Glutamatergic neuron (in vitro differentiated cells): ENCODE data around the gene BACE1. TPM values are rescaled to one million over a fixed set of nuclear protein-coding genes. Genes with fewer than 3 reads are reported as not detected.
A peak's percentile ranks its signal among the peaks of the same experiment; 100 is the strongest.

ENCODE experiments used
- DNase-seq: peaks from one replicate; pipeline ENCODE4 v3.0.0; 2022
- H3K27ac Mint-ChIP-seq: one replicate; pipeline ENCODE4 v1.8.0; 2020; ENCODE audit warnings: mild to moderate bottlenecking, mixed read lengths, inconsistent platforms; ENCODE audit not compliant: unreplicated experiment
- H3K27me3 Mint-ChIP-seq: one replicate; pipeline ENCODE4 v1.8.0; 2020; ENCODE audit warnings: mild to moderate bottlenecking, moderate library complexity, mixed read lengths, inconsistent platforms; ENCODE audit not compliant: unreplicated experiment
- H3K36me3 Mint-ChIP-seq: one replicate; pipeline ENCODE4 v1.8.0; 2020; ENCODE audit warnings: mild to moderate bottlenecking, mixed read lengths, inconsistent platforms; ENCODE audit not compliant: unreplicated experiment
- H3K4me1 Mint-ChIP-seq: one replicate; pipeline ENCODE4 v1.8.0; 2020; ENCODE audit warnings: mild to moderate bottlenecking, low read depth, mixed read lengths, inconsistent platforms; ENCODE audit not compliant: unreplicated experiment
- H3K4me3 Mint-ChIP-seq: one replicate; pipeline ENCODE4 v1.8.0; 2020; ENCODE audit warnings: mild to moderate bottlenecking, mixed read lengths, inconsistent platforms; ENCODE audit not compliant: unreplicated experiment
- H3K9me3 Mint-ChIP-seq: one replicate; pipeline ENCODE4 v1.8.0; 2020; ENCODE audit warnings: mild to moderate bottlenecking, moderate library complexity, mixed read lengths, inconsistent platforms; ENCODE audit not compliant: unreplicated experiment
- CTCF ChIP-seq: fragments of 200-600 bp; sonication (generic); IDR thresholded peaks from one replicate; pipeline ENCODE4 v1.5.0; 2021; ENCODE audit not compliant: partially characterized antibody, unreplicated experiment
- total RNA-seq: library from RNA; stranded (reverse); fragmentation: NEBNext Ultra II Directional; extraction: Animal tissue kit (Norgen Biotek cat#: 25700); gene quantifications from one replicate; pipeline ENCODE4 v1.2.1, GENCODE V29; 2021; ENCODE audit not compliant: unreplicated experiment

BACE1 gene
- total RNA-seq, 1 donor from 2014 or later: 47.4 TPM

- Mint-ChIP-seq H3K27ac (no peak overlapping the region), H3K4me3 (no peak overlapping the region), H3K9me3 (peaks cover 10% of the 10 kb centered on the region), H3K4me1 (peaks cover 24% of the 10 kb centered on the region), H3K27me3 (peaks cover 3% of the 10 kb centered on the region), H3K36me3 (no peaks in the 10 kb centered on the region)
- TF ChIP-seq CTCF: no peak
- DNase-seq: no peak
Observed at GRCh38 chr11:117302228-117302627, 13.8 kb downstream of the BACE1 start.

- H3K27ac Mint-ChIP-seq: peak overlapping the region; percentile 72
- no peak for TF ChIP-seq CTCF
- DNase-seq: no peak
- H3K4me1 Mint-ChIP-seq: peaks cover 24% of the 10 kb centered on the region
- peaks cover 4% of the 10 kb centered on the region for H3K36me3 Mint-ChIP-seq
- H3K9me3 Mint-ChIP-seq: peaks cover 10% of the 10 kb centered on the region
- peak overlapping the region; percentile 63 for H3K4me3 Mint-ChIP-seq
- H3K27me3 Mint-ChIP-seq: peaks cover 3% of the 10 kb centered on the region
Observed at GRCh38 chr11:117300773-117301172, 15.3 kb downstream of the BACE1 start.

GRCh38 chr11:117300283-117300663 lies 15.8 kb downstream of the BACE1 start:
- Mint-ChIP-seq H3K4me3 (no peak overlapping the region), H3K27me3 (peaks cover 3% of the 10 kb centered on the region), H3K36me3 (peaks cover 4% of the 10 kb centered on the region), H3K9me3 (peaks cover 10% of the 10 kb centered on the region), H3K4me1 (peaks cover 24% of the 10 kb centered on the region), H3K27ac (peak overlapping the region; percentile 94)
- no peak for TF ChIP-seq CTCF
- peak; percentile 48 for DNase-seq

GRCh38 chr11:117299351-117300282 lies 16.4 kb downstream of the BACE1 start:
- Mint-ChIP-seq H3K36me3 (peaks cover 4% of the 10 kb centered on the region), H3K4me3 (peak overlapping the region; percentile 63), H3K4me1 (peaks cover 24% of the 10 kb centered on the region), H3K27me3 (peaks cover 4% of the 10 kb centered on the region), H3K27ac (peak overlapping the region; percentile 94), H3K9me3 (peaks cover 10% of the 10 kb centered on the region)
- no peak for TF ChIP-seq CTCF
- peak; percentile 69 for DNase-seq

GRCh38 chr11:117298195-117298594 lies 17.9 kb downstream of the BACE1 start:
- no peak overlapping the region for H3K4me3 Mint-ChIP-seq
- H3K27ac Mint-ChIP-seq: no peak overlapping the region
- TF ChIP-seq CTCF: no peak
- peaks cover 10% of the 10 kb centered on the region for H3K9me3 Mint-ChIP-seq
- peaks cover 22% of the 10 kb centered on the region for H3K4me1 Mint-ChIP-seq
- peaks cover 4% of the 10 kb centered on the region for H3K36me3 Mint-ChIP-seq
- peaks cover 4% of the 10 kb centered on the region for H3K27me3 Mint-ChIP-seq
- no peak for DNase-seq
